RCC 7860 (cell line): ENCODE results near the gene DMKN.

Source experiments
- DNase-seq: peaks from one replicate; pipeline ENCODE4 v3.0.0-alpha.2; 2015; ENCODE audit warnings: low spot score
- FAIRE-seq: peaks from 2 replicates; lab custom pipeline; 2012; peaks lifted over from hg19 to GRCh38; lab: Jason Lieb, UNC

The DMKN gene

DNA sequence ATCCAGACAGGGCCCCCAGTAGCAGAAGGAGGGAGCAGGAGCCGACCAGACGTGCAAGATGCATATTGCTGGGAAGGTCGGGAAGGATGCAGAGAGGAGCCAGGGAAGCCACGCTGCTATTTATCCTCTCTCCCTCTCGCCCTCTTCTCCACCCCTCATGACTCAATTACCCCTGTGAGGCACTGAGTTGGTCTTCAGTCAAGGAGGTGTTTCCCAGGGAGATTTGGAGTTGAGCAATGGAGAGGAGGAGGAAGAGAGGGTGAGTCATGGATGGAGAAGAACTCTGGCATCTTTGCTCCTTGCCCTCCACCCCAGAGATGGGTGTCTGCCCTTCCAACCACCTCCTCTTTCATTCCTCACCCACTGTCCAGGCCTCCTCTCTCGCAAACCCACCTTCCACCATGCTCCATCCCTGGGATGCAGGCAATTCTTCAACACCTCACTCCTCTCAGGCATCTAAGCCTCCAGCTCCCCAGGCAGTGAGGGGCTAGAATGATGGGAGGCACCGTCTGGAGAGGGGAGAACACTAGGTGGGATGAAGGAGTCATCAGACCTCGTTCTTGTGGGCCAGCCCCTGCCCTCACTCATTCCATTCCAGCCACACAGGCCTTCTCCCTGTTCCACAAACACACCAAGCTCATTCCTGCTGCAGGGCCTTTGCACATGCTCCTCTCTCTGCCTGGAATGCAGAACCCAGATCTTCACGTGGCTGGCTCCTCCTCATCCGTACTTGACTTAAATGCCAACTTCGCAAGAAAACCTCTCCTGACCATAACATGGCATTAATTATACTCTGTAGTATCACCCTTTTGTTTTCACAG lies 15.0 kb upstream of the DMKN start, which contains the start of gene SBSN:
TSS of gene SBSN (minus strand) at position 94 of the 821 bp plus-strand sequence. CDS start at position 64, 30 bp downstream.
- no peak for FAIRE-seq
- DNase-seq: peak; percentile 5

DNA sequence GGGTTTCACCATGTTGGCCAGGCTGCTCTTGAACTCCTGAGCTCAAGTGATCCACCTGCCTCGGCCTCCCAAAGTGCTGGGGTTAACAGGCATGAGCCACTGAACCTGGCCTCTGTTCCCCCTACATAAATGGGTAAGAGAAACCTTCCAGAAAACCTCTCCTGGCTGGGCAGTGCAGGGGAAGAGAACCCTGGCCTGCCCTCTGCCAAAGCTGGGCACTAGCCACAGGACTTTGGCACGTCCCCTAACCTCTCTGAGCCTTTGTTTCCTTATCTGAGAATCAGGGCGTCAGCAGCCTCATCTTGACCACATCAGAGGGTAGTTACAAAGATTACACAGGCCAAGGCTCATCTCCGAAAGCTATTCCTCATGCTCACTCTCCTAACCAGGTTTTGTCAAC lies 12.4 kb upstream of the DMKN start:
- no peak for DNase-seq

DNA sequence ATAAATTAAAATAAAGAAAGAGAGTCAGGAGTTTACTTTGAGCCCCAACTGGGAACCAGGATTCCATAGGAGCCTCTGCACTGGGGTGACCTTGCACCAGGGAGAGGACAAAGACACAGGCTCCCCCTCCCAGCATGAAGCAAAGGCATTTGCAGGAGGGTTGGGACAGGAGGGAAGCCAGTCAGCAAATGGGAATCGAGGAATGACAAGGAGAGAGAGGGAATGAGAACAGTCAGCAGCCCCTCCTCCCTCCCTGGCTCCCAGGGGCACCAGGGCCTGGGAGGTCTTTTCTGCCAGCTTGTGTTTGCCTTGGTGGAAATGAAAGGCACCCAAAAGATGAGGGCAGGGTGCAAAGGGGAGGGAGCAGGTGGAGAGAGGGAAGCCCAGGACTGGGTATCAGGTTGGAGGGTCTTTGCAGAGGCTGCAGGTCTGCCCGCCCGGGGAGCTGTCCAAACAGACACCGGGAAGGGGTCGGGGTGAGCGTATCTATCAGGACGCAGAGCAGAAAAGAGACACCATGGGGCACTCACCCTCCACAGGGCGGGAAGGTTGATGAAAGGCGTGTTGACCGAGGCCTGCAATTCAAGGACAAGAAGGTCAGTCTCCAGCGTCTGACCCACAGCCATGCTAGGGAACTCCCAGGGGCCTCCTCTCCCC lies 10.9 kb upstream of the DMKN start:
- FAIRE-seq (no peak), DNase-seq (no peak)

More for the DNA sequence above, 12.4 kb upstream of the DMKN start:
- no peak for FAIRE-seq

DNA sequence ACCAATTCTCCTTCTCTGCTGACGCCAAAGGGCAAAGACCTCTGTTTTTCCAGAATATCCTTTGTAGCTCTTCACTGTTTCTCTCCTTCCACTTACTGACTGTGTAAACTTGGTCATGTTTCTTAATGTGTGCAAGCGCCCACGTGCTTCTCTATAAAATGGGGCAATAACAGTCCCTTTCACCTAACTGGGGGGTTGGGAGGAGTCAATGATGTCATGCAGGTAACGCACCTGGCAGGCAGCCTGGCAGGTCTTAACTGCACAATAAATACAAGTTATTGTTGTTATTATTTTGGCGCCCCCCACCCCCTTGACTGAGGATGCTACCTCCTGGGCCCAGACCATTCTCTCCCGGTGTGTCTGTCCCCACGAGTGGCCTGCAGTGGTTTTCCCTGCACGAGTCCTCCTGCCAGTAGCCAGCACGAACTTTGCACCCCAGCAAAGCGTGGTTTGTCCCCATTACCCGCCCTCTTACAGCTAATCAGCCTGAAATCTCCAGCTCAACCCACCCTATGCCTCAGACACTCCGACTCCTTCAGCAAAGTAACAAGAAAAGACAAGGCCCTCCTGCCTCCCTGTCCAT lies 9.4 kb upstream of the DMKN start:
- DNase-seq (no peak), FAIRE-seq (no peak)

DNA sequence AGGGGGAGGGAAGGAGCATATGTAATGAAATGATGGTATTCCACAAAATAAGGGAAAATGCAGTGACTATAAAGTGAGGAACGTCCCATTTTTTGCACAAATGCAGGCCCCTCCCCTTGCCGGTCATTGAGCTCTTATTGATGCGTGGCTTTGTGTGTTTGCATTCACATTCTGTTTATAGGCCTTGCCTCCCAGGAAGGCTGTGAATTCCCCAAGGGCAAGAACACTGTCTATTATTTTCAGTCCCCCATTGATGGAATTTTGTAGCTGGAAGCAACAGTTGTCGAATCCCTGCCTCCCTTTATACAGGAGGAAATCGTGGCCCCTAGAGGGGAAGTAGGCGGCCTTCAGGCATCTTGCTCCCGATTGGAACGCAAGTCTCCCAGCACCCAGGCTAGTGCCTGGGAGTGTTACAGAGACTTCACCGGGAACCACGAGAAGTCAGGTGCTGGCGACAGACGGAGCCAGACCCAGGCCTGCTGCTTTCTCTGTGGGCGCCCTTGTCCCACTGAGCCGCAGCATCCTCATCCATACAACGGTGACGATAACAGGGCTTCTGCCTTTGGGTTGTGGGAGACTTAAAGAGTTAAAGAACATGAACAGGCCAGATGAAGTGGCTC lies 7.8 kb upstream of the DMKN start:
- no peak for DNase-seq
- no peak for FAIRE-seq

DNA sequence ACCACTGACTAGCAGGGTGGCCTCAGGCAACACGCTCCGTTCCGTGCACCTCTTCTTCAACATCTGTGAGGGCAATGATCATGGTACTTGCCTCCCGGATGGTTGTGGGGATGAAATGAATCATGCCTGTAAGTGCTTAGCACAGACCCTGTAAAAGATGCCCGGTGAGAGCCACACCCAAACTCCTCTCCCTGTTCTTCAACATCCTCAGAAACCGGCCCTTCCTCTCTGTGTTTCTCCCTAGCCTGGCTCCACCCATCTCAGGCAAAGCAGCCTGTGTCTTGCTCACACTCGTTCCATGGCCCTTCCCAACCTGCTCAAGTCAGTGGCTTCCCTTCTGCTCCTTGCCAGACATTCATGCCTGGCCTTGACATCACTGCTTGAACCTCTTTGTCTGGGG lies 5.8 kb upstream of the DMKN start:
- no peak for FAIRE-seq

DNA sequence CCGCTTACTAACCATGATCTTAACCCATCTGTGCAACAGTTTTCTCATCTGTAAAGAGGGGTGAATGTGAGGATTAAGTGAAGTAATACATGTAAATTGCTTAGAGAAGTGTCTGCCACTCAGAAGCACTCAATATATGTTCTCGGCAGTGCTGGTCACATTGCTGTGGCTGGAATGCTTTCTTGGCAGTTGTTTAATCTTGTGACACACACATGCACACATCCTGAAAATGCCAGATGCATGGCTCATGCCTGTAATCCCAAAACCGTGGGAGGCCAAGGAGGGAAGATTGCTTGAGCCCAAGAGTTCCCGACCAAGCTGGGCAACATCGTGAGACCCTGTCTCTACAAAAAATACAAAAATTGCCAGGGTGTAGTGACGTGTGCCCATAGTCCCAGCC lies 4.9 kb upstream of the DMKN start:
- DNase-seq: peak; percentile 48
- FAIRE-seq: no peak

More for the DNA sequence above, 5.8 kb upstream of the DMKN start:
- DNase-seq: no peak

DNA sequence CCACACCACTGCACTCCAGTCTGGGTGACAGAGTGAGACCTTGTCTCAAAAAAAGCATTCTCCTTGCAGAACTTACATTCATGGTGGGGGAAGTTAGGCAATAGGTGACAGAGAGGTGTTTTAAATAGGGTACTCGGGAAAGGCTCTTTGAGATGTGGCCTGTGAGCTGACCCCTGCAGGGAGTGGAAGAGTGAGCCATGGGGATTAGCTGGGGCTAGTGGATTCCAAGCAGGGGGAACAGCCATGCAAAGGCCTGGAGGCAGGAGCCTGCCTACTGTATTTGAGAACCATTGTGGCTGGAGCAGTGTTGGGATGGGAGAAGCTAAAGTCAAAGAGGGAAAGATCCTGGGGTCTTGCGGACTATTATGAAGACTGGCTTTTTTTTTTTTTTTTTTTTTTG lies 3.9 kb upstream of the DMKN start:
- FAIRE-seq (no peak), DNase-seq (no peak)

DNA sequence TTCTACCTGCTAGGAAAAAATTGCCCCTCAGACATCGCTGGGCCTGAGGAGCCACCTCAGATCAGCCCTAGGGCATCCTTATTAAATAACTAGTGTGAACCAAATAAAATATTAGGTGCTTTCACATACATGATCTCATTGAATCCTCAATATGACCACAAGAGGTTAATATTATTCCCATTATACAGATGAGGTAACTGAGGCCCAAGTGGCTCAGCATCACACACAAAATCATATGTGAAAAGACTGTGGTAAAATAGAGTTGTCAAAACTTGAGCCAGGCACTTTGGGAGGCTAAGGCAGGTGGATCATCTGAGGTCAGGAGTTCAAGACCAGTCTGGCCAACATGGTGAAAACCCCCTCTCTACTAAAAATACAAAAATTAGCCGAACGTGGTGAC lies 2.9 kb upstream of the DMKN start:
- FAIRE-seq: no peak
- DNase-seq: no peak

DNA sequence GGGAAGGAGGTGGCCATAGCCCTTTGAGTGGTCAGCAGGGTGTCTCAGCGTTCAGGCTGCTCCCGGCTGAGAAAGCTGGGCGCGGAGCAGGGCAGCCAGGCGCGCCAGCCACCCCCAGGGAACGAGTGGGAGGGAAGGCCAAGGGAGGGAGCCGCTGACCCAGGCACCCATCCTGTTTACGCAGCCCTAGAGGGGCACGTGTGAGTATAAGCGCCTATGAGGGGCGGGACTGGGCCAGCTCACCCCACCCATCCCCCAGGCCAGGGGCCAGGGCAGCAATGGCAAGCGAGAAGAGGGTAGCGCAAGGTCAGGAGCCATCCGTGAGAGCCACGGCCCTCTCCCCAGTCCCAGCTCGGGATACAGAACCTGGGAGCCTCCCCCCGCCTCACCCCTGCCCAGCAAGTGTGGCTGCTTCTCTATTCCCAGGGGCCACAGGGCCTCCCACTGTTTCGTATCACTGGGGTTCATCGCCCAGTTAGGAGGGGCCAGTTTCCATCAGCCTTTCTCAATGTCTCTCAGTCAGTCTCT lies 897 bp upstream of the DMKN start:
- no peak for DNase-seq

DNA sequence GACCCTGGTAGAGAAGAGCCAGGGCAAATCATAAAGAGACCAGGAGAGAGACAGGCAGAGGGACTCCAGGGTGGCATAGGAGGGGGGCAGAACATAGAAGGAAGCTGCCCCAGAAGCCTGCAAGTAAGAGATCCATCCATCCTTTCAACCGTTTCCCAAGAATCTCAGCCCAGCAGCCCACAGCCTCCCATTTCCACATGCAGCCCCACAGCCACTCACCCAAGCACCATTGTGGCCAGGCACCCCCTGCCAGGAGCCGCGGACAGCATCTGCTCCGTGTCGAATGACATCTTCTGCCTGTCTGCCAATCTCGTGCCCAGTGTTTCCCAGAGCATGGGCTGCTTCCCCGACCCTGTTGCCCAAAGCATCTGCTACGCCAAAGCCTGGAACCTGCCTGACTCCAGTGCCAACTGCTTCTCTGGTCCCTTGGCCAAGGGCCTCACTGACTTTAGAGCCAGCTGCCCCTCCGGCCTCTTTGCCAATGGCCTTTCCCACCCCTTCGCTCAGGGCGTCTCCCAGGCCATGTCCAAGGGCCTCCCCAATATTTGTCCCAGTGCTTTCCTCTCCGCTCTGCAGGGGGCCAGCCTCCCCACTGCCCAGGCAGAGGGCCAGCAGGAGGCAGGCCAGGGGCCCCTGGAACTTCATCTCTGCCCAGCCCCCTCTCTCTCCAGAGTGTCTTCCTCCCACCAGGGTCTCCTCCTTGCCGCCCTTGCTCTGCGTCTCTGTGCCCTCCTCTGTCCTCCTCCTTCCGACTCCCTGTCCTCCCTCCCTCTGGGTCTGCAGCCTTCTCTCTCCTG lies 420 bp downstream of the DMKN start:
- FAIRE-seq (no peak), DNase-seq (no peak)

More for the DNA sequence above, 897 bp upstream of the DMKN start:
- FAIRE-seq: no peak

DNA sequence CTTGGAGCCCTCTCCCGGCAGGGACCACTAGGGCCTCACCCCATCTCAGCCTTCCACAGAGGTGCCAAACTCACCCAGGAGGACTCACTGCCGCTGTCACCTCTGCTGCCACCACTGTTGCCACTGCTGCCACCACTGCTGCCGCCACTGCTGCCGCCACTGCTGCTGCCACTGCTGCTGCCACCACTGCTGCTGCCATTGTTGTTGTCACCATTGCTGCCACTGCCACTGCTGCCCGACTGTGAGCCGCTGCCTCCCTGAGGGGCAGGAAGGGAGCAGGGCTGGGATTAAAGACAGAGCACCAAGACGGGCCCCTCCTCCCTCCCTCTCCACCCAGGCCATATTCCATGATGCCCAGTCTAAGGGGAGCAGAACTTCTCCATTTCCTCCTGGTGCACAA lies 2.1 kb downstream of the DMKN start:
- DNase-seq (no peak), FAIRE-seq (no peak)

DNA sequence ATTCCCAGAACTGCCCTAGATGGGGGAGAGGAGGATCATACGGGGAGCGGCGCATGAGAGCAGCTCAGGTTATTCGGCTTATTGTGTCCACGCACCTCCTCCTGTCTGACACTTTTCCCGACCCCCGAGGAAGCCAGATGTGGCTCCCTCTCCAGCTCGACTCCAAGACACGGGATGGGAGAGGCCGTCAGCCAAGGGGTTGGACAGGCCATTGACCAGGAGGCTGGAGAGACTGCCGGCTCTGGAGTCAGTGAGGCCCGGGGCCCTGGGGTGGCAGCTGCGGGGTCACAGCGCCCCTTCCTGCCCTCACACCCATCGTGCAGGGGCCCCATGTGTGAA lies 2.9 kb downstream of the DMKN start:
- no peak for DNase-seq
- no peak for FAIRE-seq

DNA sequence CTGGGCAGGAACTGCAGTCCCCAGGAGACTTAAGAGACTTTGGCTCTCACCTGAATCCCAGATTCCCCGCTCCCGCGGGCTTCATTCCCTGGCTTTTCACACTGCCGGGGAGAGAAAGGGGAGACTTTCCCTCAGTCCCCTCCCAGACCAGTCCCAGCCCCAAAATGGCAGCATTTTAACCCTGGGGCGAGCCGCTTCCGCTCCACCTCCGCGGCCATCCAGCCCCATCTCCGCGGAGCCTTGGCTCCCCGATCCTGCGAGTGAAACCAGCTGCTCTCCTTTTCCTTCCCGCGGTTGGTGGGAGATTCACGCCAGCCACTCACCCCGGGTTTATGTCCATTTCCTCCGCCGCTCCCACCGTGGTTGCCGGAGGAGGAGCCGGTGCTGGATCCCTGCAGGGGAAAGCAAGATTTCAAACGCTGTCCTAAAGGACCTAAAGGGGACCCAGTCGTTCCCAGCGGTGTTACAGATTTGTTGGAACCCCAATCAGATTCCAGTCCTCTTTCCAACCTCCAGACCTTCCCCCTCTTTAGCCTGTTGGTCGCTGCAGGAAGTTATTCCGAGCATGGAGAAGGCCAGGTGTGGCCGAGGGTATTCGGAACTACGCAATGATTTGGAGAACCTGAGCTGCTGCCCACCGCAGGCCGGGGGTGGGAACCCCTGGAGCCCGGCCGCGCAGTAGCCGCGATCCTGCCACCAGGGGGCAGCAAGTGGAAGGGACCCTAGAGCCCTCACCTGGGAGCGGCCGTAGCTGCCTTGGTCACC lies 3.4 kb downstream of the DMKN start:
- DNase-seq: peak; percentile 4
- no peak for FAIRE-seq

DNA sequence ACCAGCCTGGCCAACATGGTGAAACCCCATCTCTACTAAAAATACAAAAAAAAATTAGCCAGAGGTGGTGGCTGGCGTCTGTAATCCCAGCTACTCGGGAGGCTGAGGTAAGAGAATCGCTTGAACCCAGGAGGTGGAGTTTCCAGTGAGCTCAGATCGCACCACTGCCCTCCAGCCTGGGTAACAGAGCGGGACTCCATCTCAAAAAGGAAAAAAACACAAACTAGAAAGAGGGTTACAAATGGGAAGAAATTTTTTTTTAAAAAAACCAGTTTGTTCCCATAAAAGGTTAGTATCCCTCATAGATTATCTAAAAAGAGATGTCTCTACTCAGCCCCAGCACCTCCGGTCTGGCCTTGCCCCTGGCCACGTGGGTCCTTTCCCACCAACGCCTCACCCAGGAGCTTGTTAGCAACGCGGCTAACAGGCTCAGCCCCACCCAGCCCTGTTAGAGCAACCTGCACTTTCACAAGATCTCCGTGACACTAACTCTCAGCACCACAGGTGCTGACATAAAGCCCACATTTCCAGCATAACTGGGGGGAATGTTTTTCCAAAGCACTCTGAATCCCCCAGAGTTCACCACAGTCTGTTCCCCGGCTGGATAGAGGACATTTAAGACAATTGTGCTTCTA lies 4.3 kb downstream of the DMKN start:
- DNase-seq (no peak), FAIRE-seq (no peak)

DNA sequence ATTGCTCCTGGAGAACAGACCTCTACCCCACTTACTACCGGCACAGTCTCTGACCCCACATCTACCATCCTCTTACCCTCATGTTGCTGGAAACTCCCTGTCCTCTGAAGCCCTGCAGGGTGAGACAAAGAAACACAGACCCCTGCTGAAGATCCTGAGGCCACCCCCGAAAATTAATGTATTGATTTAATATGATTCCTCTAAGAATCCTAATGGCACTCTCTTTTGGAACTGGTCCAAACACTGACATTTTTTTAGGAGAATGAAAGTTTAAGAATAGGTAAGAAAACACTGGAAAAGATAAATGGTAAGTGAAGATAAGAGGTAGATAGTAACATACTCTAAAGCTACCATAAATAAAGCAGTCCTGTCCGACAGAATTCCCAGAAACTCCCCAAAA lies 5.3 kb downstream of the DMKN start:
- no peak for FAIRE-seq

DNA sequence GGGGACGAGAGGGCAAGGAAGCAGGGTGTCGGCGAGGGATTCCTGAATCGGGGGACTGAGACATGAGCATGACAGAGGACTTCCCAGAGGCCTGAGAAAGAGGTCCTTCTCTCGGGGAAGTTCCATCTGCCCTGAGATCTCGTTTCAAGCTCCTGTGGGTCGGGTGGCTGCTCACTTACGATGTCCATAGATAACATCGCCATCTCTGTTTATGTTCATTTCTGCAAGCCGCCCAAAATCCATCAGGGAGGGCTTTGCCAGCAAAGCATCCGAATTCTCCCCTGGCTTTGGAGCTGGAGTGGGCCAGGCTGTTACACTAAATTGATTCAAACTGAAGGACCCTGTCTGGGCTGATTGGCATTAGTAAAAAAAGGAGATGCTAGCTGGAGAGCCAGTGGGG lies 5.9 kb downstream of the DMKN start:
- FAIRE-seq (no peak), DNase-seq (no peak)

More for the DNA sequence above, 5.3 kb downstream of the DMKN start:
- DNase-seq: no peak

DNA sequence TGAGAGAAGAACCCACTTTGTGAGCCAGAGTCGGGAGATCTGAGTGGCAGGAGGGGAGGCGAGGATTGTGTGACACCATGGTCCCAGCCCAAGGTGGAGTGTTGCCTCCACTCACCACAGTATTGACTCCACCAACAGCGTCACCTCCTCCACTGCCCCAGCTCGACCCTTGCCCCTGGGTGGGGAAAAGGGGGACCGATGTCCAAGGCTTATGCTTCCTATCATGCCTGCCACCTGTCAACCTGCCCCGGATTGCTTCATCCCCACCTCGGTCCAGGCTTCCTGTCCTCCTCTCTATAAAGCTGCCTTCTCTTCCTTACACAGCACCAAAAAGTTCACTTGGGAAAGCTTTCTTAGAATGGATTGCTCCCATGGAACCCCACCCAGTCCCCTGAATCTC lies 7.4 kb downstream of the DMKN start:
- DNase-seq (no peak), FAIRE-seq (no peak)

DNA sequence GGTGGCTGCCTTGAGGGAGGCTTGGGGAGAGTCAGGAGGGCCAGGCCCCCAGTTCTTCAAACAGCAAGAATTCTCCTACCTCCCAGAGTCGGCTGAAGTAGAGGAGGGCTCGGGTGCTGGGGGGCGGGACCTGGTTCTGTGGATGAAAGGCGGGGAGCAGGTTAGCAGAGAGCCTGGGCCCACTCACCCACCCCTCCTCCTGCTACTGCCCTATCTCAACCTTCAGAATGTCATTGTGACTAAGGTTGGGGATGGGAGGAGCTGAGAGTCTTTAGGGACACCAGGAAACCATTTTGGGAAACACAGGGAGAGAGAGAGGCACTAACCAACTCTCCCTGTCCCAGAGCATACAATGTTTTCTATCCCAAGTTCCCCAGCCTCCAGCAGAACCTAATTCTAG lies 10.7 kb downstream of the DMKN start:
- FAIRE-seq (no peak), DNase-seq (no peak)
